Measurements from ENCODE around the gene CDK6.

CDK6 gene

GRCh38 chr7:92631850-92632487 is 204.4 kb downstream of the CDK6 start:
- no peak for TF ChIP-seq CTCF (IDR thresholded peaks at IDR 0.05)

GRCh38 chr7:92631067-92631849 is 205.1 kb downstream of the CDK6 start:
- TF ChIP-seq CTCF (IDR thresholded peaks at IDR 0.05): no peak

DNA sequence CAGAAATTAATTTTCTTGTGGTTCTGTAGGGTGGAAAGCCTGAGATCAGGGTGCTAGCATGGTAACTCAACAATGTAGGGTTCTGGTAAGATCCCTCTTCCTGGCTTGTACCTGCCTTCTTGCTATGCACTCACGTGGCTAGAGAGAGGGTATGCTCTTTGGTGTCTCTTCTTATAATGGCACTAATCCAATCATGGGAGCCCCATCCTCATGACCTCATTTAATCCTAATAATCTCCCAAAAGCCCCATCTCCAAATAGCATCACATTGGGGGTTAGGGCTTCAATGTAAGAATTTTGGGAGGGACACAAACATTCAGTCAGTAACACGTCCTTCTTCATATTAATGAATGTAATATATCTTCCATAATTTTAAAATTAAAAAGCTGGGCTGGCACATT is 206.6 kb downstream of the CDK6 start:
- no peak for TF ChIP-seq CTCF (IDR thresholded peaks at IDR 0.05)

DNA sequence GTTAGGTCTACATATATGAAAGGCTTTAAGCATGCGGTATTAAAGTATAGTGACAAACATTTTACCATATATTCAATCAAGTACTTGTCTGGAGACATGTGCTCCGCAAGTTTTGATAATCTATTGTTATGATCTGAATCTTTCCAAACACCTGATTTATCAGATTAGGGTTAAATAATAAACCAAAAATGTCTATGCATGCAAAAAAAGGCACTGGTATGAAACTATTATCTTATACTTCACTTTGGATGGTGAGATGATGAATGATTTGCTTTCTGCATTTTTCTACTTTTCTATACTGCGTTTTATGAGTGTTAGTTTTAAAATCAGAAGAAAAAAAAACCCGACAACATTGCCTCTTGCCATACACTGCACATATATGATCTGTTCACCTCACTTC is 208.4 kb downstream of the CDK6 start:
- TF ChIP-seq CTCF (IDR thresholded peaks at IDR 0.05): no peak

- no peak for TF ChIP-seq CTCF (IDR thresholded peaks at IDR 0.05)
Observed at GRCh38 chr7:92626281-92626809, 210.0 kb downstream of the CDK6 start.

- TF ChIP-seq CTCF (IDR thresholded peaks at IDR 0.05): no peak
Observed at GRCh38 chr7:92625617-92626016, 210.8 kb downstream of the CDK6 start.

GRCh38 chr7:92624298-92624996 is 211.9 kb downstream of the CDK6 start:
- no peak for TF ChIP-seq CTCF (IDR thresholded peaks at IDR 0.05)

Data from LNCAP (cell line).